ENCODE data around the gene MEIS1. TPM values are rescaled to one million over a fixed set of nuclear protein-coding genes. Genes with fewer than 3 reads are reported as not detected.

The MEIS1 gene
- total and polyA plus RNA-seq, 2 of the 8 experiments (the other 6 are each of a cell fraction or from before 2014, with no cell fraction given) = 0.17 to 1.2 TPM

DNA sequence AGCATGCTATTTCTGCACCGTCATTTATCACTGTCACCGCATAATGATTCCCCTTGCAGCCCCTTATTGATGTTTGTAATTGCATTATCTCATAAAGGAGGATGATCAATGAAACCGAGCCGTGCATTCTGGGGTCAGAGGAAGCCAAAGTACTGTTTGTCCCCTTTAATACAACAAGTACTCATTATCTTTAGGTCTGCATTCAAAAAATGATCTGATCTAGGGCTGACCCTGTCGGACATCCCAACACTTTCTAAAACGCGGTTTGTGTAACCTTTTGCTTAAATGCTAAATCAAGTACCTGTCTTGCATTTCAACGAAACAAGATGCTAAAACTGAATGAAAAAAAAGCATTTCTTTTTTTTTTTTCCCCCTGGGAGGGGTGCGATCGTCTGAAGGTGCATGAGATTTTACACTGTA is 143.8 kb downstream of the MEIS1 start:
- Histone ChIP-seq H3K9ac (replicated peaks in 1 of 4; ENCODE audit: extremely low read depth in 1 of 4, low read depth in 3 of 4, low read length in 3 of 4) (no peak overlapping the region), H3K36me3 (ENCODE audit: control insufficient read depth in 2 of 4, insufficient read depth in 4 of 4, low read length in 3 of 4) (no peaks in the 10 kb centered on the region), H3K4me3 (ENCODE audit: extremely low read depth in 1 of 4, insufficient read depth in 2 of 4, low read depth in 3 of 4, low read length in 4 of 4) (peak overlapping the region in 1 of 4 experiments; percentile 65; a peak in 4 of 8 replicates), H4K91ac (replicated peaks; ENCODE audit: insufficient read length, low read length) (no peak overlapping the region), H3K4me1 (replicated peaks in 1 of 4; ENCODE audit: control insufficient read depth in 3 of 4, insufficient read depth in 4 of 4, low read length in 3 of 4) (peaks cover 8 to 49% (median 18%) of the 10 kb centered on the region in 4 experiments), H3K4me2 (ENCODE audit: insufficient read depth in 1 of 2, low read depth in 2 of 2, low read length in 2 of 2) (peak overlapping the region; percentile 77 to 99; a peak in 3 of 4 replicates), H4K8ac (ENCODE audit: extremely low read depth, insufficient read depth, low read length) (no peak overlapping the region), H2BK20ac (ENCODE audit: low read length) (no peak overlapping the region), H3K9me3 (ENCODE audit: insufficient read depth in 2 of 2, low read depth in 1 of 2, low read length in 1 of 2) (no peaks in the 10 kb centered on the region), H3K79me1 (ENCODE audit: low read depth, low read length) (no peaks in the 10 kb centered on the region), H3K14ac (ENCODE audit: insufficient read length) (no peak overlapping the region), H3K27me3 (replicated peaks in 1 of 4; ENCODE audit: control insufficient read depth in 3 of 4, extremely low read depth in 1 of 4, insufficient read depth in 3 of 4, low read length in 3 of 4) (peaks cover 62 to 83% (median 74%) of the 10 kb centered on the region in 4 experiments), H3K23ac (ENCODE audit: insufficient read length) (no peak overlapping the region), H4K20me1 (replicated peaks in 1 of 2; ENCODE audit: control insufficient read depth in 1 of 2, insufficient read depth in 2 of 2, low read length in 2 of 2) (peaks cover 0 to 10% of the 10 kb centered on the region in 2 experiments), H2BK120ac (replicated peaks; ENCODE audit: low read depth, low read length) (no peak overlapping the region), H4K5ac (ENCODE audit: insufficient read length, low read depth, low read length) (no peak overlapping the region), H3K23me2 (ENCODE audit: low read depth, low read length) (peaks cover 26% of the 10 kb centered on the region), H2BK15ac (ENCODE audit: low read length) (no peak overlapping the region), H2AK5ac (ENCODE audit: low read depth, low read length) (no peak overlapping the region), H3K4ac (replicated peaks; ENCODE audit: insufficient read length, low read depth, low read length) (no peak overlapping the region), H3K79me2 (ENCODE audit: control insufficient read depth in 1 of 2, insufficient read depth in 2 of 2, low read length in 2 of 2) (no peaks in the 10 kb centered on the region), H3K27ac (ENCODE audit: low read depth, low read length) (no peak overlapping the region), H2BK5ac (ENCODE audit: low read depth, low read length) (no peak overlapping the region), H3K56ac (replicated peaks; ENCODE audit: insufficient read length, low read depth, low read length) (no peak overlapping the region), H2AFZ (ENCODE audit: low read length) (no peak overlapping the region), H2BK12ac (ENCODE audit: low read depth, low read length) (no peak overlapping the region), H3K18ac (ENCODE audit: extremely low read depth, low read length) (no peak overlapping the region)
- WGBS, 2 experiments (ENCODE audit: extremely low coverage in 1 of 2, insufficient coverage in 1 of 2, insufficient read length in 1 of 2, insufficient replicate concordance in 2 of 2, low coverage in 1 of 2, low lambda C conversion rate in 2 of 2, missing lambda C conversion rate in 1 of 2) = 4% methylated on average over 10 of the region's 10 CpGs; no CpG with 5 or more reads in 1 of the 2 experiments
- ChIA-PET POLR2A (ENCODE audit: partially characterized antibody) (interaction anchor here (1.2 kb wide), 1 partner anchor 144 kb away, joined by 3 read pairs; the partner anchor contains the start of gene MEIS1), CTCF (ENCODE audit: partially characterized antibody) (interaction anchor here (1.4 to 14.4 kb wide), 5 partner anchors 70 to 151 kb away, joined by 3 to 161 read pairs (median 12); partner anchors contain the start of gene MEIS1)
- FAIRE-seq (no peak), DNase-seq (ENCODE audit: low read depth in 1 of 2, low spot score in 2 of 2) (no peak)
- TF ChIP-seq SIRT6 (IDR thresholded peaks at IDR 0.05; ENCODE audit: low read length) (no peak), CHD1 (IDR thresholded peaks at IDR 0.05; ENCODE audit: low read depth, low read length) (no peak), KDM4A (IDR thresholded peaks at IDR 0.05; ENCODE audit: low read depth, low read length, severe bottlenecking) (no peak), RNF2 (IDR thresholded peaks at IDR 0.05; ENCODE audit: borderline replicate concordance, low read depth, low read length, missing control alignments, poor library complexity, severe bottlenecking) (peak; percentile 46)

Measured in H1 (cell line).